Head of caudate nucleus (tissue), 42 donors: ENCODE data around the gene FGF1.

Experiments
- DNase-seq, 42 donors: peaks; one replicate each; pipeline versions ENCODE4 v3.0.0 to v3.0.0-alpha.2; 2020 to 2021; ENCODE audit warnings: mixed read lengths in 7 of 42
- intact Hi-C: fragments of 100-400 bp; cut with DNase I; formaldehyde crosslinking; loops from one replicate; pipeline ENCODE4 v1.15.0; 2022

The FGF1 gene

DNA sequence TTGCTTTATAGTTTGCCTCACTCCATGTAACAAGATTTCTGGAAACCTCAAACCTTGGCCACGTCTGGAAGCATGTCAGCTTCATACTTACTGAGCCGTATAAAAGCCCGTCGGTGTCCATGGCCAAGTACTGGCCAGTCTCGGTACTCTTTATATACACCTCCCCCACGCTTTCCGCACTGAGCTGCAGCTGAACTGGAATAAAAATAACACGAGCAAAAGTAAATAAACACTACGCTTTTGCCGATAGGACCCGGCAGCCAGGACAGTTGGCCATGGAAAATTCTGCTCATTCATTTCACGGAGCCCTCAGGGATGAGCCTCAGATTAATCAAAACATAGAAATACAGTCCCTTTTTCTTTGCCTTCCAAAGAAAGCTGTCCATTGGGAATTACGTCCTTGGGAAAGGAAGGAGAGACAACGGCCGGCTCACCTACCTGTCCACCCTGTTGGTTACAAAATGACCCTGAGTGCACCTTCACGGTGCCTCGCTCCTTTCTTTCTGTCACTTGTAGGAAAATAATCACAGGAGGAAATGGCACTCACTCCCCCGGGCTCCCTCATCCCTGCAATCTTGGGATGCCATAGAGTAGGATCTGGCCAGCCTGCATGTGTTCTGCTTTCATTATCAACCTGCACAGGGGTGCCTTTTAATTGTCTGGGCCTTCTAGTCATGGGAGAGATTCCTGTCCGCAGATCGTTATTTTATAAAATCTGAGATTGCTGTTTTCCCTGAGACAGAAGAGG is 85.1 kb downstream of the FGF1 start:
- DNase-seq = peak in 5 of 42 donors; percentile 8 to 49 (median 18)
- intact Hi-C loops = no loop called here

DNA sequence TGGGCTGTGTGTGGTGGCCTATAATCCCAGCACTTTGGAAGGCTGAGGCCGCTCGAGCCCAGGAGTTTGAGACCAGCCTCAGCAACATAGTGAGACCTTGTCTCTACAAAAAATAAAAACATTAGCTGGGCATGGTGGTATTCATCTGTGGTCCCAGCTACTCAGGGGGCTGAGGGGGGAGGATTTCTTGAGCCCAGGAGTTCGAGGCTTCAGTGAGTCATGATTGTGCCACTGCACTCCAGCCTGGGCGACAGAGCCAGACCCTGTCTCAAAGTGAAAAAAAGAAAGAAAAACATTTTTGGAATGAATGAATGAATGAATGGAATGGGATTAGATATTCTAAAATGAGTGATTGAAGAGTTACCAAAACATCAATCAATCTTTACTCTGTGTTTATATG is 85.8 kb downstream of the FGF1 start:
- intact Hi-C loops = no loop called here
- DNase-seq = no peak

DNA sequence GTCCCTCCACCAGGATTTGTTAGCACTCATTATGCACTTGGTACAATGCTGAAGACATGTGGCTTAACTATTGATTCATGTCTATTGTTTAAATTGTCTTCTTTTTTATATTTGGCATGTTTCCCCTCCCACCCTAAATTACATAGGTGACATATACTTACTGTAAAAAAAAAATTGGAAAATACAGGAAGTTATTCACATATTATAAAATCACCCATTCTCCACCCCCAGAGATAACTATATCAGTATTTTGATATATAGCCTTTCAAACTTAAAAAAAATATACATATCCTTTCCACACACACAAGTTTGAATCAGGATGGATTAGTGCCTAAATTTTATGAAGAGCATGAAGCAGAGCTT is 87.6 kb downstream of the FGF1 start:
- DNase-seq = no peak
- intact Hi-C loops = no loop called here

DNA sequence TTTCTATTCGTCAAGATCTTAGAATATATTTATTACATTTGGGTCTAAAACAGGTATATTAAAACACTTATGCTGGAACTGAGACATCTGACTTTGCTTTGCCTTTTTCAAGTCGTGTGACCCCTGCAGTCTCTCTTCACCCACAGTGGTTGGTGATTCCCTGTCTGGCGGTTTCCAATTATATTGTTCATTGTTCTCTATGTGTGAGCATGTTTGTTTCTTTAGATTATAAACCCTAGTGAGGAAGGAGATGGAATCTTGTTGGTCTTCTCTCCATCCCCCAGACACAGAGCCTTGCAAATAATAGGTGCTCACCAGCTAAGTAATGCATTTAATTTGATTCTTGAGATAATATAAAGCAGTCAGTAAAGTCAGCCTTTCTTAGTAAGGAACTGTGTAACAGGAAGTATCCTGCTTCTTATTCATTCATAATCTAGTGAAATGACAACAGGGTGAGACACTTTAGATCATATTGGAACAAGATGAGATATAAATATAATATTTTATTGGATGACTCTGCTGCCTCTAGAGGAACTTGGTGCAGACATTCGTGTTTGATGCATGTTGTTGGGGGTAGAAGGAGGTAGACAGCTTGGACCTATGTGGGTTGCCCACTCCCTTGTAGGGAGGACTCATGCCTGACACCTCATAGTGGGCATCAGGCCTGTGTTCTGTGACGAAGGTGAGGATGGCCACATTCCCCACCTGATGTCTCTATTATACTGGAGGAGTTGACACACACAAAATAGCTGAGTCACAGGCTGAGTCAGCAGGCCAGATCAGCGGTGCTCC is 88.1 kb downstream of the FGF1 start:
- intact Hi-C loops = no loop called here

DNA sequence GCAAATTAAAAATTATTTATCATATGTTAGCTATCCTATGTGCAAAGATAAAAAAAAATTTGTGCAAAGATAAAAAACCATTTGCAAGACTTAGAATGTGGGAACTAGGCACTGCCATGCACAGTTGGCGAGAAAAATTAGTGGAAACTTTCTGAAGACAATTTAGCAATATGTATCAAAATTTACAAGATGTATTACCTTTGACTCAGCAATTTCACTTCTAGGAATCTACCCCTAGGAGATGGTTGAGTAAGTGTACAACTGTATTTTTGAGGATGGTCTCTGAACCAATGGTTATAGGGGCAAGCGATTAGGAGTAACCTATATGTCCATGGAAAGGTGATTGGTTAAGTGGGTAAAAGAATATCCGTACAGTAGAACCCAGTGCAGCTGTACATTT is 88.9 kb downstream of the FGF1 start:
- DNase-seq = no peak
- intact Hi-C loops = no loop called here

More for the DNA sequence above, 88.1 kb downstream of the FGF1 start:
- peak; percentile 29 to 90 (median 69) for DNase-seq

DNA sequence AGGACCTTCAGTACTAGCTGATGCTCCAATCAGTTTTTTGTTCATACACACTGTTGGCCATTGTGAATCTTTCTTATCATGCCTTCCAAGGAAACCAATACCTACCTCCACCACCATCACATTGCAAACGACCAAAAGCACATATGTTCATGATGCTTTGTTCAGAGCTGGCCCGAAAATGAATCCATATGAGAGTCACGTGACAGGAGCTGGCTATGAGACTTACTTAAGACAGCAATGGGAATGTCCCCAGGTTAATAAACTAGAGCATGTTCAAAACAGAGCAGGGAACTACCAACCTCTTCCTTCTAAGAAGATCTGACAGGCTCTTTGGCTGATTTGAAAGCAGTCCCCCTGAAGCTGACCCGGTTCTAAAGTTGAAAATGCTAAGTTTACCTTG is 93.5 kb downstream of the FGF1 start:
- no peak for DNase-seq
- intact Hi-C loops = no loop called here

DNA sequence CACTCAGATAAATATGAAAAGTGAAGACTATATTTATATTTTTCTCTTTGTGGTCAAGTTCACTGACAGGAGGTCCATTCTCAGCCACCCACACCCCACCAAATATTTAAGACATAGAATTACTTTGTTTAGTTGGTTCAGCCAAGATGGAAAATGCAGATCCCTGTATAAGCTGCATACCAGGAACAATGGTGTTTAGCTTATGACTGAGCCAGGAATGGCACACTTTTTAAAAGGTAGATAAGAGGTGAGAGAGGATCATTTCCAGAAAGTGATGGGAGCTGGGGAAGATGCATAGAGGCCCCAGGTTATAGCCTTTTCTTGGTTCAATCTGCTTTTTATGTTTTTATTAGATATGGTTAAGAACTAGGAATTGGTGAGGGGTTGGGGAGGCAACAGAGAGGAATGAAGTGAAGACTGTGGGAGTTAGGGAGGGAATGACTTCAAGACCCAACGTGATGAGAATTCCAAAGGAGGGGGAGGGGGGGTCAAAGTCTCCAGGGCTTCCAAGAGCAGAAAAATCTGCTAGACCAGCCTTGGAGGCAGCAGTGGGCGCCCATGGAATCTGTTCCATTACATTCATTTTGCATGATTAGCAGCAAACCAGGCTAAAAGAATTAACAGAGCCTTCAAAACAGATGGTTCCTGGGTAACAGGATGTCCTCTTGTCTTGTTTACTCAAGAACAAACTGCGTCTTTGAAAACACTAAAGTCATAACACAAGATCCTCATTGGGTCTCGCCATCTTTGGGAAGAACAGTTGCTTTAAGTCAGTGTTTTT is 95.2 kb downstream of the FGF1 start:
- intact Hi-C loops = no loop called here
- DNase-seq = peak in 4 of 42 donors; percentile 9 to 38 (median 16)

DNA sequence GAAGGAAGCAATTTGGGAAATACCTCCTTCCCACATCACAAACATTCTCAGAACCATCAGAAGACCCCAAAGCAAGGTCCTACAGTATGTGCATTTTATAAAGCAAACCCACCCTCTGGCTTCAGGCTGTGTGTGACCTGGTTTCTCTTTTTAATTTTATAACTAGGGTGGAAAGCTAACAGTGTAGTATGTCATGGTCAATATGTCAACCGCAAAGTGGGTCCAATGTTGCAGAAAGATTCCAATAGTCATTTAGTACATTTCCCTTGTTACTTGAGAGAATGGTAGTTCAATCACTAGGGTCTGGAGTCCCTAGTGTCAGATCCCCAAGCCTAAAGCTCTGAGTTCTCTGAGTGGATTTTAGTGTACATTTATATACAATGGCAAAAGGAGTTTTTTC is 96.2 kb downstream of the FGF1 start:
- DNase-seq = no peak
- intact Hi-C loops = no loop called here

DNA sequence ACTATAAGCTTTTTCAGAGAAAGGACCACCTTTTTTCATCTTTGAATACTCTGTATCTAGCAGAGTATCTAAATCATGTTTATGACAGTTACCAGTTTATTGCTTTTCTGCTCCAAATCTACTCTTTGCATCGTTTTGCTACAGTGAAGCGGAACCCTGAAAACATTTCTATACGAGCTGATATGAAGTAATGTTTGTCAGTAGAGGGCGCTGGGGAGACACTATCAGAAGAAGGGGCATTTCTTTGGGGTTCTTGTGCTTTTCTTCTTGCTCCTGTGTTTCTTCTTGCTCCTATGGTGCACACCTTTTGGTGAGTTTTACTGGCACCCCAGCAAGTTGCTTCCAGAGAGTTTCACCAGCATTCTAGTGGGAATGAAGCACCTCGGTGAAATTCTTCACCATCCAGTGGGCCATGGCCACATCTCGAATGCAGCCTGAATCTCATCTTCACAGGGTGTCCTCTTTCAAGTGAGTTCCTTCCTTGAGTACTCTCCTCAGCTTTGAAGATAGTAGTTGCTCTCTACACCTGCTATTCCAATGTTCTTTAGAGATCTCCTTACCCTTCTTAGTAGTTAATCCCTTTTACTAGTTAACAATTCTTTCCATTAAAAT is 98.4 kb downstream of the FGF1 start:
- DNase-seq = peak in 17 of 42 donors; percentile 7 to 68 (median 27)
- intact Hi-C loops = no loop called here

DNA sequence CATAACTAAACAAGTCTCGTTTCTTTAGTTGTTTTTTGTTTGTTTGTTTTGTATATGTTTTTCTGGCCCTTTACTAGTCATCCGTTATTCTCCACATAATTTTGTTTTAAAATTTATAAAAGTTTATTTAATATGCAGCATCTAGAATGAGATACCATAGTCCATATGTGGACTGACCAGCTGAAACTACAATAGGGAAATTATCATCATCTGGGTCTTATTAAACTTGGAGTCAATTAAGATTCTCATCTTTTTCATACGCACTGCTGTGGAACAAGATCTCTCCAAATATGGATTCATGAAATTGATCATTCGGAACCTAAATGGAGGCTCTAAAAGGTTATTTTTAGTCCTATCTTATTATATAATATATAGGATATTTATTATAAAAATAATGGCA is 99.3 kb downstream of the FGF1 start:
- intact Hi-C loops = no loop called here

DNA sequence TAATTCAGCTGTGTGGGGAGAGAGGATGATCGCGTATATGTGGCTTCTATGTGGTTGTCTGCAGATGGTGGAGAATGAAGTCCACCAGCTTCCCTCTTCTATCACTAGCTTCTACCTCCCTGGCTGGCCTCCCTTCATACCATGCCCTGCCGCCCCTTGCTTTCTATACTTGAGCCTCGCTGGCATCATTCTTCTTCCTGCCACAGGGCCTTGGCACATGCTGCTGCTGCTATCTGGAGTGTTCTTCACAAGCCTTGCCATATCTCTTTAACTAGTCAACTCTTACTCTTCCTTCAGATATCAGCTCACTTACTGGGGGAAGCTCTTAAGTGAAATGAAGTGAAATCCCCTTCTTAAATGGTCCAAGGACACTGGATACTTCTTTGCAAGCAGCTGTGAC is 100.4 kb downstream of the FGF1 start:
- DNase-seq = no peak
- intact Hi-C loops = no loop called here

More for the DNA sequence above, 99.3 kb downstream of the FGF1 start:
- DNase-seq = no peak

DNA sequence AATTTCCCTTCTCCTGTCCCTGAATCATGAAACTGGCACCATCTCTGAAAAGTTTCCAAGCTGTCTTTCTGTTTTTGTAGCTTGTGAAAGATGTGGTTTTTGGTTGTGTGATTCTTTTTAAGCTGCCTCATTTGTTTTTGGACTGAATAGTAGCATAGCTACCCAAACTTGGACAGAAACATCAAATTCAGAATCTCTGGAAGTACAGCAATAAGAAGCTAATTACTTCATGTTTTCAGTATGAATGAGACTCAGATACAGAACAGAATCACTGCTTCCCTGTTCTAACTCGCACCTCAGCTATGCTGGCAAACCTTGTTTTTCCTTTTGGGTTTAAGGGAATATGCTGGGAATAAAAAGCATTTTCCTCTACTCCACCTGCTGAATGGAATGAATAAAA is 101.0 kb downstream of the FGF1 start:
- no peak for DNase-seq
- intact Hi-C loops = no loop called here

DNA sequence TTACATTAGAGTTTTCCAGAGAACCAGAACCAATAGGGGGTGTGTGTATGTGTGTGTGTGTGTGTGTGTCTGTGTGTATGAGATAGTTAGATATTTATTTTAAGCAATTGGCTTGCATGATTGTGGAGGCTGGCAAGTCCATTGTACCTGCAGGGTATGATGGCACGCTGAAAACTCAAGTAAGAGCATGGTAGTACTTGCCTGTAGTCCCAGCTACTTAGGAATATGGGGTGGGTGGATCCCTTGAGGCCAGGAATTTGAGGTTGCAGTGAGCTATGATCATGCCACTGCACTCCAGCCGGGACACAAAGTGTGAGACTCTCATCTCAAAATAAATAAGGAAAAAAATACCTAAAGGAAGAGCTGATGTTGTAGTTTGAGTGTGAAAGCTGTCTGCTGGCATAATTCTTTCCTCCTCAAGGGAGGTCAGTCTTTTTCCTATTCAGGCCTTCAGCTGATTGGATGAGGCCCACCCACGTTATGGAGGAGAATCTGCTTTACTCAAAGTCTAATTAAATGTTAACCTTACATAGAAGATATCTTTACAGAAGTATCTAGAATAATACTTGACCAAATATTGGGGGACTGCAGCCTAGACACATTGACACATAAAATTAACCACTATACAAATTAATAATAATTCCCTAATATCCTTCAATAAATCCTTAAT is 107.6 kb downstream of the FGF1 start:
- no peak for DNase-seq
- intact Hi-C loops = no loop called here

DNA sequence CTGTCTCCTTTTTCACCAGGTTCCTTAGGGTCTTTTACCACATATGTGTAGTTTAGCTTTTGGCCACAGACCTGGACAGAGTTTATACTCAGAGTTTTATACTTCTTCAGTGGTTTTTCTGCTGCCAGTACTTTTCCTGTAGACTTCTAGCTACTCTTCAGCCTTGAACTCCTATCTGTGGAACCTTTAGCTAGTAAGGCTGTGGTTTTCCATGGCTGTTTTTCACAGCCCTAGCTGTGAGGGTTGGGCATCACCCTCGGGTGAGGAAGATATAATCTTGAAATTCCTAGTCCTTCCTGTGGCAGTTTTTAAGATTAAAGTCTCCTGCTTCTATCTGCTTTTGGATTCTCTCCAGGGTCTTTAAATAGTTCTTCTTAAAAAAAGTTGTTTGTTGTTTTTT is 109.1 kb downstream of the FGF1 start:
- intact Hi-C loops = no loop called here

DNA sequence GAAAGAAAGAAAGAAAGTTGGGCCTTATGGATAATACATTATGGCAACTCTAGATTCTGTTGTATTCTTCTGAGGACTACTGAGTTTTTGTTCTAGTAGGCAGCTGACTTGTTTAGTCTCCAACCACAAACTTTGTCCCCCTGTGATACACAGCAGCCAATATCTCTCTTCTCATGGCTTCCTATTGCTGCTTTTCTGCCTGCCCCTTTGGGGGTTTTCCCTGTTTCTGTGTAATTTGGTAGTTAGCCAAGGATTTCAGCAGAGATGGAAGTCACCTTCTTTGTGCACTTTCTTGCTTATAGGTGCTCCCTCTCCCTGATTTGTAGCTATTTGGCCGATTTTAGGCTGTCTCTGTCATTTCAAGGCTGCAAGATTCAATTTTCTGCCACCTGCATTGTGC is 109.6 kb downstream of the FGF1 start:
- DNase-seq = no peak
- intact Hi-C loops = no loop called here

More for the DNA sequence above, 109.1 kb downstream of the FGF1 start:
- DNase-seq = no peak

DNA sequence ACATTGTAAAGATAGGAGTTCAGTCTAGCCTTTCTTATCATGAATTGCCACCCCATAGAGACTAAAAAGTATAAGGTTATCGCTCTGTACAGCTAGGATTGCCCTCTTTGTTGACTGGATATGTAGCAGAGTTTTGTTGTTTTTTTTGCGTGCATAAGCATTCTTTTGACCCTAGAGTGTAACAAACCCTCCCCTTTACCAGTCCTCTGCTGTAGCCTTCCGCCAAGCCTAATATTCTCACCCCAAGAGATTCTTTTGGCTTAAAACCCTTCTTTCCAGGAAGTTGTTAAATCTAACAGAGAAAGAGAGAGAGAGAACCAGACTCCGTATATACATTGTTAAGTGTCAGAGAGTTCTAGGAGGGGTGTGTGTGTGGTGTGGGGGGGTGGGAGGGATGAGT is 113.9 kb downstream of the FGF1 start:
- no peak for DNase-seq
- intact Hi-C loops = no loop called here

DNA sequence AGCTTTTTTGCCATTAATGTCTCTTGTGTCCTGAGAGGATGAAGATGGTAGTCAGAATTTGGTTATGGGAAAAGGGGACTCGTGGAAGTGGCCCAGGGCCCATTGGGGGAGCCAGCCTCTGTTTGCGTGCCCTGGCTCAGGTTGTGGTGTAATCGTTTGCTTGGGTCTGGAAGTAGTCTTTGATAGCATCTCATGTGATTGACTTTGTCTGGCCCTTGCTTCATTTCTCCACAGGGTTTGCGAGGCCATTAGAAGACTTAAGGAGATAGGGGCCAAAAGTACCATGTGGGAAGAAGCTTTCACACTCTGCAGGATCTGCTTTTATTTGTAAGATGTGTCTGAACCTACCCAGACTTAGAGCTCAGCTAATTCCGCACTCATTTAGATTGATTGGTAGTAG is 114.5 kb downstream of the FGF1 start:
- DNase-seq = no peak
- intact Hi-C loops = no loop called here

DNA sequence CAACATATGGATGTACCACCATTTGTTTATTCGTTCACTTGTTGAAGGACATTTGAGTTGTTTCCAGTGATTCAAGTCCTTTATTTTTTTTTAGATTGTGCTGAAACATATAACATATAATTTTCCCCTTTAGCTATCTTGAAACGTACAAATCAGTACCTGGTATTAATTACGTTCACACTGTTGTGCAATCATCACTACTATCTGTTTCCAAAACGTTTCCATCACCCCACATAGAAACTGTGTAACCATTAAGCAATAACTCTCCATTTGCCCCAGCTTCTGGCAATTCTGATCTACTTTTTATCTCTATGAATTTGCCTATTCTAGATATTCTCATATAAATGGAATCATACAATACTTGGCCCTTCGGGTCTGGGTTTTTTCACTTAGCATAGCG is 116.0 kb downstream of the FGF1 start:
- intact Hi-C loops = no loop called here
- no peak for DNase-seq

DNA sequence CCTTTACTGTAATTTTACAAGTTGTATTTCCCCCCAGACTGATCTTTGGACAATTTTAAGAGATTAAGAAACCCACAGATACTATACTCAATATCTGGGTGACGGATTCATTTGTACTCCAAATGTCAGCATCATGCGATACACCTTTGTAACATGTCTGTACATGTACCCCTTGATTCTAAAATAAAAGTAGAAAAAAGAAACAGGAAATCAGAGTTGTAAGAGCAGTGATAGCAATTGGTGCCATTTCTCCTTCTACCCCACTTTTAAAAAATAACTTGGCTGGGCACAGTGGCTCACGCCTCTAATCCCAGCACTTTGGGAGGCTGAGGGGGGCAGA is 116.9 kb downstream of the FGF1 start:
- intact Hi-C loops = no loop called here
- no peak for DNase-seq
